ENCODE results near the gene CNOT6.

DNA sequence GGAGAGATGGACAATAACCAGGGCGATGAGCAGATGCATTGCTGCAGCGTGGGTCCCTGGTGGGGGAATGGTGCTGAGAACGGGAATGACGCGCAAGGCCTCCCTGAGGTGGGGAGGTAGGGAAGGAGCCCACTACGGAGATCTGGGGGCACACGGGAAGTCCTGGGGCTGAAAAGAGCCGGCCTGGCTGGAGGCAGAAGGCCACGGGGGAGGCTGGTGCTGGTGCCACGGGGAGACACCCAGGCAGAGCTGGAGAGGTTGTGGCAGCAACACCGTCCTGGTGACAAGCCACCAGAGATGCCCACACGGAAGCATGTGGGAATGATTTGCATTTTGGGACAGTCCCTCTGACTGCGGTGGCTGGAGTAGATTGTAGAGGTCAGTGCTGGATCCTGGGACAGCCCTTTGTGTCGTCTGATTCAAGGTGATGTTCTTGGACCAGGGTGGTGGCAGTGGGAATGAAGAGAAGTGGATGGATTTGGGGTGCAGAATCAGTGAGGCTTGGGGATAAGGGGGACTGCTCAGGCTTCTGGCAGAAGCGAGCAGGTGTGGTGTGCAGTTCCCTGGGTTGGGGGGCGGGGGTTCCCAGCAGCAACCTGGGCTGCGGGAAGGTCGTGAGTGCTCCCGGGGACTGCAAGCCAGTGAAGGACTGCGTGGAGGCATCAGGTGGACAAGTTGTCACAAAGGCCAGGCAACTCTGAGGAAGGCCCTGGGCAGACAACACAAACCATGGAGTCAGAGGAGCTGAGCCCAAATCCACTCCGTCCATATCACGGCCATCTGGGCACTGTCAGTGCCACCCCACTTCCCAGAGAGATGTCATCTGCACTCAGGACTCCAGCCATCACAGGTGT lies 25.2 kb upstream of the CNOT6 start:
- TF ChIP-seq, protein P1, sequence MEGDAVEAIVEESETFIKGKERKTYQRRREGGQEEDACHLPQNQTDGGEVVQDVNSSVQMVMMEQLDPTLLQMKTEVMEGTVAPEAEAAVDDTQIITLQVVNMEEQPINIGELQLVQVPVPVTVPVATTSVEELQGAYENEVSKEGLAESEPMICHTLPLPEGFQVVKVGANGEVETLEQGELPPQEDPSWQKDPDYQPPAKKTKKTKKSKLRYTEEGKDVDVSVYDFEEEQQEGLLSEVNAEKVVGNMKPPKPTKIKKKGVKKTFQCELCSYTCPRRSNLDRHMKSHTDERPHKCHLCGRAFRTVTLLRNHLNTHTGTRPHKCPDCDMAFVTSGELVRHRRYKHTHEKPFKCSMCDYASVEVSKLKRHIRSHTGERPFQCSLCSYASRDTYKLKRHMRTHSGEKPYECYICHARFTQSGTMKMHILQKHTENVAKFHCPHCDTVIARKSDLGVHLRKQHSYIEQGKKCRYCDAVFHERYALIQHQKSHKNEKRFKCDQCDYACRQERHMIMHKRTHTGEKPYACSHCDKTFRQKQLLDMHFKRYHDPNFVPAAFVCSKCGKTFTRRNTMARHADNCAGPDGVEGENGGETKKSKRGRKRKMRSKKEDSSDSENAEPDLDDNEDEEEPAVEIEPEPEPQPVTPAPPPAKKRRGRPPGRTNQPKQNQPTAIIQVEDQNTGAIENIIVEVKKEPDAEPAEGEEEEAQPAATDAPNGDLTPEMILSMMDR (IDR thresholded peaks at IDR 0.05): no peak
- TF ChIP-seq POLR2A (IDR thresholded peaks at IDR 0.05): no peak

All from uterus (tissue), 2 donors.